ENCODE data around the gene AP4M1.

- TF ChIP-seq EZH2 (IDR thresholded peaks at IDR 0.05; ENCODE audit: insufficient read depth, poor library complexity, severe bottlenecking) (no peak), EZH2phosphoT487 (IDR thresholded peaks at IDR 0.05; ENCODE audit: insufficient read depth, low read depth) (no peak)
These were observed 8.2 kb downstream of the AP4M1 start for GRCh38 chr7:100109521-100110163.
